ENCODE measurements around the gene COX10. TPM values are rescaled to one million over a fixed set of nuclear protein-coding genes. Genes with fewer than 3 reads are reported as not detected.

Gene COX10
- total and polyA plus RNA-seq, 10 donors: 3.0 to 28.8 (median 14.9) TPM

GRCh38 chr17:14044702-14045101 is 24.6 kb upstream of the COX10 start:
- peaks cover 0 to 8% (median 0%) of the 10 kb centered on the region in 6 donors for H3K36me3 ChIP-seq
- no peak for DNase-seq
- WGBS, 5 donors: 33 to 76% (median 71%) methylated on average over 1 of the region's 1 CpG
- H3K9me3 ChIP-seq: no peaks in the 10 kb centered on the region
- no peaks in the 10 kb centered on the region for H3K27me3 ChIP-seq (replicated peaks in 1 of 7)
- TF ChIP-seq CTCF (IDR thresholded peaks at IDR 0.05 in 8 of 11, conservative IDR thresholded peaks at IDR 0.05 in 3 of 11) (no peak), POLR2A (IDR thresholded peaks at IDR 0.05) (no peak), POLR2AphosphoS5 (IDR thresholded peaks at IDR 0.05) (no peak)
- no peaks in the 10 kb centered on the region for H3K4me1 ChIP-seq
- no peak overlapping the region for H3K4me3 ChIP-seq
- H3K27ac ChIP-seq: no peak overlapping the region
- intact Hi-C loops (cut with DNase I; ENCODE audit: low total_unique reads): no loop called here

GRCh38 chr17:14046978-14047377 is 22.3 kb upstream of the COX10 start:
- WGBS, 5 donors: 89 to 98% (median 94%) methylated on average over 6 of the region's 6 CpGs
- Histone ChIP-seq H3K4me1 (no peaks in the 10 kb centered on the region), H3K4me3 (no peak overlapping the region), H3K9me3 (no peaks in the 10 kb centered on the region), H3K36me3 (peaks cover 0 to 22% (median 3%) of the 10 kb centered on the region in 6 donors), H3K27me3 (replicated peaks in 1 of 7) (no peaks in the 10 kb centered on the region), H3K27ac (no peak overlapping the region)
- TF ChIP-seq POLR2AphosphoS5 (IDR thresholded peaks at IDR 0.05): no peak
- no peak for TF ChIP-seq CTCF (IDR thresholded peaks at IDR 0.05 in 8 of 11, conservative IDR thresholded peaks at IDR 0.05 in 3 of 11)
- no peak for TF ChIP-seq POLR2A (IDR thresholded peaks at IDR 0.05)
- intact Hi-C loops (cut with DNase I; ENCODE audit: low total_unique reads): no loop called here
- no peak for DNase-seq

GRCh38 chr17:14047591-14047990 is 21.7 kb upstream of the COX10 start:
- WGBS, 5 donors: 86 to 97% (median 93%) methylated on average over 4 of the region's 4 CpGs
- no peak for TF ChIP-seq POLR2AphosphoS5 (IDR thresholded peaks at IDR 0.05)
- Histone ChIP-seq H3K36me3 (peaks cover 0 to 22% (median 3%) of the 10 kb centered on the region in 6 donors), H3K27ac (no peak overlapping the region), H3K27me3 (replicated peaks in 1 of 7) (no peaks in the 10 kb centered on the region), H3K4me1 (no peaks in the 10 kb centered on the region), H3K9me3 (no peaks in the 10 kb centered on the region), H3K4me3 (no peak overlapping the region)
- intact Hi-C loops (cut with DNase I; ENCODE audit: low total_unique reads): no loop called here
- no peak for DNase-seq

- Histone ChIP-seq H3K4me3 (no peak overlapping the region), H3K27ac (no peak overlapping the region), H3K9me3 (no peaks in the 10 kb centered on the region), H3K36me3 (peaks cover 0 to 22% (median 3%) of the 10 kb centered on the region in 6 donors), H3K4me1 (no peaks in the 10 kb centered on the region), H3K27me3 (replicated peaks in 1 of 7) (no peaks in the 10 kb centered on the region)
- intact Hi-C loops (cut with DNase I; ENCODE audit: low total_unique reads): no loop called here
- DNase-seq: no peak
- no peak for TF ChIP-seq POLR2A (IDR thresholded peaks at IDR 0.05)
- peak in 7 of 11 experiments; percentile 15 to 39 (median 33) for TF ChIP-seq CTCF (IDR thresholded peaks at IDR 0.05 in 8 of 11, conservative IDR thresholded peaks at IDR 0.05 in 3 of 11)
These were observed 21.1 kb upstream of the COX10 start for GRCh38 chr17:14048169-14048568.

GRCh38 chr17:14050616-14051015 is 18.7 kb upstream of the COX10 start:
- no peak overlapping the region for H3K4me3 ChIP-seq
- H3K4me1 ChIP-seq: no peaks in the 10 kb centered on the region
- peaks cover 0 to 26% (median 3%) of the 10 kb centered on the region in 6 donors for H3K36me3 ChIP-seq
- intact Hi-C loops (cut with DNase I; ENCODE audit: low total_unique reads): loop anchor here (10.0 kb wide), 1 partner anchor 96 kb away; no protein-coding TSS in a partner anchor
- H3K27ac ChIP-seq: no peak overlapping the region
- WGBS, 5 donors: 87 to 98% (median 97%) methylated on average over 5 of the region's 5 CpGs
- TF ChIP-seq POLR2A (IDR thresholded peaks at IDR 0.05): no peak
- no peak for TF ChIP-seq CTCF (IDR thresholded peaks at IDR 0.05 in 8 of 11, conservative IDR thresholded peaks at IDR 0.05 in 3 of 11)
- no peak for TF ChIP-seq POLR2AphosphoS5 (IDR thresholded peaks at IDR 0.05)
- no peaks in the 10 kb centered on the region for H3K27me3 ChIP-seq (replicated peaks in 1 of 7)
- no peak for DNase-seq
- no peaks in the 10 kb centered on the region for H3K9me3 ChIP-seq

Data from spleen (tissue), 11 donors.